Activated CD4-positive, alpha-beta T cell treated with anti-CD3 and anti-CD28 coated beads, Interleukin-2, Interleukin-4, amounts not matched to agents 100 ng/mL and 50 ng/mL, durations not matched to agents 16 hours and 8 hours (primary cell): ENCODE results near the gene NDUFA8.

ENCODE experiments used
- DNase-seq: peaks from one replicate; pipeline ENCODE4 v3.0.0-alpha.2; 2020; ENCODE audit warnings: low spot score

The NDUFA8 gene

DNA sequence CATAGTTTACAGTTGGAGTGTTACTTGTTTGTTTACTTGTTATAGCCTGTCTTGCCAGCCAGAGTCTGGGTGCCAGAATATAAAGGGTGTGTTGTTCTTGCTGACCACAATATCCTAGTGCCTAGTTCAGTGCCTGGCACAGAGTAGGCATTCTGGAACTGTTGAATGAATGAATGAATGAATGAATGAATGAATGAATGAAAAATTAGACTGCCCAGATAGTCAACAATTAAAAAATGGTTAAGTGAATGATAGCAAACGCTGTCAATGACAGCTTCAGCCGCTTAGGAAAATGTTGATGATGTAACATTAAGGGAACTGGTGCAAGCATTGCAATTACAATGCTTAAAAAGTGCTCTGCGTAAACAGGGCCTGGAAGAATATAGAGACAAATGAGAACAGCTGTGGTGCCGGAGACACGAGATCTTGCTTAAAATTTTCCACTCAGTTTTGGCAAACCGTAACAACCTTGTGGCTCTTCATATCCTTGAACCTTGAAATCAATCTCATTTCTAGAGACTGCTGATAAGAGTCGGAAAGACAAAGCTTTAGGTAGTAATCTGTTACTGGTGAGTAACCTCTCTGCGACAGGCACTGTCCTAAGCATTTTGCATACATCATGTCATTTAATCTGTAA is 61.8 kb downstream of the NDUFA8 start:
- DNase-seq = no peak

DNA sequence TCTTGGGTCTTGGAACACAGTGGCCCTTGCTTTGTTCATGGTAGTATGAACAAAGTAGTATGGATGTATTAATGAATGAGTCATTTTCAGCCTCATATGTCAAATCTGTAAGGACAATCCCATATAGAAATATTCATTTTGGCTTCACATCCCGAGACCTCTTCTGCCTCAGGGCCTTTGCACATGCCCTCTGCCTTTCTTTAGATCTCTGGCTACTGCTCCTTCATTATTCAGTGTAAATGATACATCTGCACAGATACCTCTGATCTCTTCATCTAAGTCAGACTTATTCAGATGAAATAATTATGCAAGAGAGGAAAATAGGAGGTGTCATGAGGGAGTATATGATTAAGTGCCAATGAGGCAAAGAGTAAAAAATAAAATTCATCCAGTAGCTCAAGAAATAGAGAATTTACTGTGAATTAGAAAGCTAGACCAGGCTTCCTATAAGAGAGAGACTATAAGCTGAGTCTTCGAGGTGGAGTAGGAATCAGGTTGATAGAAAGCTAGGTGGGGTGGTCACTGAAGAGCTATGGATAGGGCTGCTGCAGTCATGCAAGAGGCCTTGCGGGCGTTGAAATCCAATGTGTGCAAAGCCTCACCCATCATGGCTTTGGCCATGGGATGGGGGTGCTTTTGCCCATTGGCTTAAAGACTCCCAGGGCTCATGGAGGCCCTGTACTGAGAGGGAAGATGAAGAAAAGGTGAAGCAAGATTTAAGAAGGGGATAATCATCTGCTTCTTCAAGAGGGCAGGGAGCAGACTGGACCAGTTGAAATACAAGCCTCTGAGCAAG is 62.8 kb downstream of the NDUFA8 start:
- no peak for DNase-seq

DNA sequence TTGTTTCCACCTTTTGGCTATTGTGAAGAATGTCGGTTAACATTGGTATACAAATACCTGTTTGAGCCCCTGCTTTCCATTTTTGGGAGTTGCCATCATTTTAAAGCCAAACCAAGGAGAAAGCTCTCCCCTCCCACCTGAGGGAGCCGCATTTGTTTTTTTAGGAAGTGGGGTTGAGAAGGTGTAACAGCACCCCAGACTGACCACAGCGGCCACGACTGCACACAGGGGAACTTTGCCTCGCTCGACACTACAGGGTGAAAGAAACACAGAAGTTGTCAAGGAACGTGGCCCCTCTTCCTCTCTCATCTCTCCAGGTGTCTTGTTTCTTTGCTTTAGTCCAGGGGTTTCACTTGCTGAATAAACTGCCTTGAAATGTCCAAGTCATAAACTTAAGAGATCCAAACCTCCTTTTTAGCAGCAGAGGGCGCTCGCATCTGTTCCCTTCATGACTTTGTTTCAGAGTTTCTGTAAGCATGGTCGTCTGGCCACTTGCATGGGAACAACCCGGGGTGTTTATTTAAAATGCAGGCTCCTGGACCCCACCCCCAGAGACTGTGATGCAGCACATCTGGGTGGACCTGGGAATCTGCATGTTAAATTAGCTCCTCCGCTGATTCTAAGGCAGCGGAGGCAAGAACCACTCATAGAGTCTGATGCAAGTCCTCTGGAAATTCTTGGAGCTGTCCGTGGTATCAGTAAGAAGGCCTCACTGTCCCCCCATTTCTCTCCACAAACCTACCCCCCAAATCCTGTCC is 64.4 kb downstream of the NDUFA8 start:
- DNase-seq = peak; percentile 50
